Hematopoietic multipotent progenitor cell (in vitro differentiated cells): Measurements from ENCODE around the gene KDM3B. TPM values are rescaled to one million over a fixed set of nuclear protein-coding genes. Genes with fewer than 3 reads are reported as not detected.

Source experiments
- small RNA-seq: library from RNA; depleted of rRNA; stranded (forward); fragments of <200 nt; gene quantifications from one replicate; pipeline ENCODE3, GENCODE V24; 2012
- total RNA-seq: library from RNA; depleted of rRNA; stranded (reverse); fragments of >200 nt; gene quantifications from one replicate; pipeline ENCODE4 v1.2.3, GENCODE V29; 2012

The KDM3B gene
- total RNA-seq, 1 donor: 50.9 TPM

Small RNA genes within 50 kb of the gene (small RNA-seq; reads per million reads assigned to genes)
- not detected for gene AC113403.1

Other genes starting within 250 kb of the KDM3B start
- 0.27 TPM for gene NME5, start 213.3 kb upstream of the KDM3B start, total RNA-seq
- gene BRD8, start 174.1 kb upstream of the KDM3B start, total RNA-seq: 31.5 TPM
- 2.4 TPM for gene KIF20A, start 173.6 kb upstream of the KDM3B start, total RNA-seq
- 18.9 TPM for gene CDC23, start 139.4 kb upstream of the KDM3B start, total RNA-seq
- gene GFRA3, start 78.1 kb upstream of the KDM3B start, total RNA-seq: 0.27 TPM
- gene CDC25C, start 20.9 kb upstream of the KDM3B start, total RNA-seq: 0.81 TPM
- 69.7 TPM for gene FAM53C, start 14.4 kb upstream of the KDM3B start, total RNA-seq
- 2.7 TPM for gene REEP2, start 86.4 kb downstream of the KDM3B start, total RNA-seq
- 27.2 TPM for gene EGR1, start 112.8 kb downstream of the KDM3B start, total RNA-seq
- gene ETF1, start 190.6 kb downstream of the KDM3B start, total RNA-seq: 56.3 TPM
- gene HSPA9, start 222.7 kb downstream of the KDM3B start, total RNA-seq: 222 TPM